CD8-positive, alpha-beta memory T cell (primary cell): Measurements from ENCODE around the gene HIP1R. TPM values are rescaled to one million over a fixed set of nuclear protein-coding genes. Genes with fewer than 3 reads are reported as not detected.
"Not testable (repeated sequence)": the region's sequence is repeated elsewhere in the genome, so short reads cannot be mapped to it uniquely, and the experiment has no call there.

ENCODE experiments used
- CTCF ChIA-PET: fragments of 350-600 bp; sonication (Branson Sonifier 250); formaldehyde crosslinking; loops from one replicate; lab custom pipeline; 2021; ENCODE audit warnings: antibody characterized with exemption; lab: Charles Lee
- POLR2A ChIA-PET: fragments of 350-600 bp; sonication (Branson Sonifier 250); formaldehyde crosslinking; loops from one replicate; lab custom pipeline; 2021; ENCODE audit warnings: antibody characterized with exemption; lab: Charles Lee
- DNase-seq, 5 donors: peaks; one replicate each; pipeline versions ENCODE4 v3.0.0 to v3.0.0-alpha.2; 2020 to 2022; ENCODE audit warnings: mixed read lengths in 1 of 5
- H3K27ac ChIP-seq: one replicate; pipeline ENCODE4 v1.7.0; 2013; ENCODE audit warnings: low read depth, mild to moderate bottlenecking, low read length, moderate library complexity
- H3K27me3 ChIP-seq: 2 replicates; pipeline ENCODE4 v1.7.0; 2013; ENCODE audit warnings: low read length, mild to moderate bottlenecking; ENCODE audit not compliant: insufficient read depth, poor library complexity, severe bottlenecking
- H3K36me3 ChIP-seq: 2 replicates; pipeline ENCODE4 v1.7.0; 2013; ENCODE audit warnings: mild to moderate bottlenecking, low read length, moderate library complexity; ENCODE audit not compliant: insufficient read depth
- H3K4me1 ChIP-seq: 2 replicates; pipeline ENCODE4 v1.7.0; 2013; ENCODE audit warnings: mild to moderate bottlenecking, low read length, moderate library complexity; ENCODE audit not compliant: insufficient read depth
- H3K4me3 ChIP-seq: 2 replicates; pipeline ENCODE4 v1.7.0; 2013; ENCODE audit warnings: mild to moderate bottlenecking, low read length
- H3K9me3 ChIP-seq: 2 replicates; pipeline ENCODE4 v1.7.0; 2013; ENCODE audit warnings: mild to moderate bottlenecking, low read length
- H3K27ac Mint-ChIP-seq, 8 donors: one replicate each; pipeline ENCODE4 v1.8.0; 2020 to 2021; ENCODE audit warnings: mixed read lengths in 8 of 8, mild to moderate bottlenecking in 6 of 8, inconsistent platforms in 3 of 8, moderate library complexity in 3 of 8
- H3K27me3 Mint-ChIP-seq, 2 donors: one replicate each; pipeline ENCODE4 v1.8.0; 2020 to 2021; ENCODE audit warnings: mixed read lengths in 2 of 2, mild to moderate bottlenecking in 1 of 2, moderate library complexity in 1 of 2
- H3K36me3 Mint-ChIP-seq, 3 donors: one replicate each; pipeline ENCODE4 v1.8.0; 2020 to 2021; ENCODE audit warnings: mixed read lengths in 3 of 3, inconsistent platforms in 1 of 3, mild to moderate bottlenecking in 1 of 3
- H3K4me1 Mint-ChIP-seq, 3 donors: one replicate each; pipeline ENCODE4 v1.8.0; 2020 to 2021; ENCODE audit warnings: mixed read lengths in 3 of 3, inconsistent platforms in 1 of 3, mild to moderate bottlenecking in 1 of 3
- H3K4me3 Mint-ChIP-seq, 7 donors: one replicate each; pipeline ENCODE4 v1.8.0; 2020 to 2021; ENCODE audit warnings: mixed read lengths in 7 of 7, mild to moderate bottlenecking in 6 of 7, moderate library complexity in 4 of 7, inconsistent platforms in 2 of 7
- H3K9me3 Mint-ChIP-seq, 5 donors: one replicate each; pipeline ENCODE4 v1.8.0; 2020 to 2022; ENCODE audit warnings: mixed read lengths in 5 of 5, mild to moderate bottlenecking in 3 of 5, moderate library complexity in 2 of 5, inconsistent platforms in 1 of 5
- polyA plus RNA-seq: library from polyadenylated mRNA; unstranded; fragments of 300-500 nt; fragmentation: Illumina TruSeq; gene quantifications from one replicate; pipeline ENCODE4 v1.2.3, GENCODE V29; 2021
- total RNA-seq, 2 experiments: library from RNA; stranded (reverse); gene quantifications; one replicate each; pipeline ENCODE4 v1.2.3, GENCODE V29; 2021

The HIP1R gene
- total and polyA plus RNA-seq, 3 experiments from 2014 or later: 12.5 to 27.2 (median 23.8) TPM

GRCh38 chr12:122871851-122872780, 36.9 kb downstream of the HIP1R start:
- Histone ChIP-seq H3K27me3 (no peaks in the 10 kb centered on the region), H3K27ac (peak overlapping the region; percentile 19), H3K36me3 (peaks cover 28% of the 10 kb centered on the region), H3K4me1 (peaks cover 71% of the 10 kb centered on the region), H3K4me3 (peak overlapping the region; percentile 57), H3K9me3 (no peaks in the 10 kb centered on the region)
- ChIA-PET POLR2A (interaction anchor here (0.6 to 2.4 kb wide), 7 partner anchors 11 to 362 kb away, joined by 3 to 11 read pairs (median 4); partner anchors contain the start of genes ABCB9 and VPS37B), CTCF (interaction anchor here (0.9 to 7.4 kb wide), 14 partner anchors 10 to 366 kb away, joined by 3 to 43 read pairs (median 5); partner anchors contain the start of gene VPS37B)
- Mint-ChIP-seq H3K27me3 (no peaks in the 10 kb centered on the region), H3K27ac (peak overlapping the region; percentile 75 to 98 (median 94)), H3K4me3 (peak overlapping the region; percentile 77 to 98 (median 87)), H3K9me3 (no peaks in the 10 kb centered on the region), H3K4me1 (peaks cover 69 to 84% (median 75%) of the 10 kb centered on the region in 3 donors), H3K36me3 (peaks cover 7 to 54% (median 17%) of the 10 kb centered on the region in 3 donors)
- DNase-seq: peak in 3 of 5 donors; percentile 39 to 53 (median 42)

DNA sequence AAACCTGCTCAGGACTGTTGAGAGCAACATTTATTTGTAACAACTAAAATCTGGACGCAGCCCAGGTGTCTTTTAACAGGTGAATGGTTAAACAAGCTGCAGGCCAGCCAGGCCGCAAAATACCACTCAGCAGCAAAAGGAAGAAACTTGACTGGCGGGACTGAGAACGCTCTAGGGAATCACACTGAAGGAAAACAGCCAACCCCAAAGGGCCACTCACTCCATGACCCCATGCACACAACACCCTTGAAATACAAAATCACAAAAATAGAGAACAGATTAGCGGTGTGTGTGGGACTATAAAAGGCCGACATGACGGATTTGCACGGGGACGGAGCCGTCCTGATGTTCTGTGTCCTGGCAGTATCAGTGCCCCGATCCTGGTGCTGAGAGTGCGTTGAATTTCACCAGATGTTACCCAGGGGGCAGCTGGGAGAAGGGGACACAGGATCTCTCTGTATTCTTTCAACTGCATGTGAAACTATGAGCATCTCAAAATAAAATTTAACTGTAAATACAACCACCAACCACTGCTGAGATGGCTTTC, 37.6 kb downstream of the HIP1R start:
- peaks cover 28% of the 10 kb centered on the region for H3K36me3 ChIP-seq
- H3K4me1 ChIP-seq: peaks cover 78% of the 10 kb centered on the region
- no peaks in the 10 kb centered on the region for H3K27me3 ChIP-seq
- H3K4me3 Mint-ChIP-seq: peak overlapping the region; percentile 7 to 98 (median 83)
- peaks cover 7 to 51% (median 17%) of the 10 kb centered on the region in 3 donors for H3K36me3 Mint-ChIP-seq
- H3K4me1 Mint-ChIP-seq: peaks cover 77 to 92% (median 83%) of the 10 kb centered on the region in 3 donors
- ChIA-PET POLR2A (interaction anchor here (0.6 to 2.4 kb wide), 4 partner anchors 18 to 361 kb away, joined by 4 to 11 read pairs (median 5); partner anchors contain the start of gene VPS37B), CTCF (interaction anchor here (0.9 to 7.4 kb wide), 9 partner anchors 10 to 365 kb away, joined by 3 to 43 read pairs (median 6); partner anchors contain the start of gene VPS37B)
- no peaks in the 10 kb centered on the region for H3K9me3 ChIP-seq
- DNase-seq: peak in 1 of 5 donors; percentile 18
- peak overlapping the region; percentile 66 to 97 (median 76) for H3K27ac Mint-ChIP-seq
- H3K9me3 Mint-ChIP-seq: no peaks in the 10 kb centered on the region
- no peaks in the 10 kb centered on the region for H3K27me3 Mint-ChIP-seq
- H3K27ac ChIP-seq: no peak overlapping the region
- H3K4me3 ChIP-seq: no peak overlapping the region

GRCh38 chr12:122873540-122873939, 38.3 kb downstream of the HIP1R start:
- Histone ChIP-seq H3K27ac (no peak overlapping the region), H3K27me3 (no peaks in the 10 kb centered on the region), H3K36me3 (peaks cover 24% of the 10 kb centered on the region), H3K4me1 (peaks cover 84% of the 10 kb centered on the region), H3K9me3 (no peaks in the 10 kb centered on the region), H3K4me3 (no peak overlapping the region)
- DNase-seq: peak in 1 of 5 donors; percentile 25
- ChIA-PET CTCF (interaction anchor here (1.0 to 7.4 kb wide), 3 partner anchors 13 to 22 kb away, joined by 3 to 43 read pairs (median 3); partner anchors contain the start of gene VPS37B), POLR2A (no interaction called here)
- H3K36me3 Mint-ChIP-seq: peaks cover 7 to 47% (median 15%) of the 10 kb centered on the region in 3 donors
- no peaks in the 10 kb centered on the region for H3K9me3 Mint-ChIP-seq
- peaks cover 83 to 96% (median 88%) of the 10 kb centered on the region in 3 donors for H3K4me1 Mint-ChIP-seq
- H3K27ac Mint-ChIP-seq: peak overlapping the region; percentile 25 to 97 (median 75)
- H3K4me3 Mint-ChIP-seq: peak overlapping the region; percentile 2 to 53 (median 31)
- no peaks in the 10 kb centered on the region for H3K27me3 Mint-ChIP-seq

DNA sequence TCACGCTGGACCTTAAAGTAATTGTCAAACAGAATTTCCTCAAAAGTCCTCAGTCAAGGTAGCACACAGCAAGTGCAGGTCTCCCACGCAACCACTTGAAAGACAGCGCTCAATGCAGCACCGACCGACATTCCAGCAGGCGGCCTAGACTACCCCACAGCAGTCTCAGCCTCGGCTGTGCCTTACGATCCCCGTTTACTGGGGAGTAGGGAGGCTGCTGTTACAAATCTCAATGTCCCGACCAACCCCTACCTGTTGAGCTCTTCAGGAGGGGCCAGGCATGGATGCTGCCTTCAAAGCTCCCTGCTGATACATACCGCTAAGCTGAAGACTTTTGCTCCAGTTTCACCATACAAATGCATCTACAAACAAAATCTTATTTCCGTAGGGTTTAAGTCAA, 38.8 kb downstream of the HIP1R start:
- H3K27me3 Mint-ChIP-seq: no peaks in the 10 kb centered on the region
- no peaks in the 10 kb centered on the region for H3K9me3 Mint-ChIP-seq
- CTCF ChIA-PET: interaction anchor here (1.0 to 7.4 kb wide), 3 partner anchors 9 to 22 kb away, joined by 3 to 43 read pairs (median 4); partner anchors contain the start of gene VPS37B
- DNase-seq: peak in 3 of 5 donors; percentile 27 to 69 (median 56)
- Histone ChIP-seq H3K4me3 (no peak overlapping the region), H3K4me1 (peaks cover 88% of the 10 kb centered on the region), H3K27me3 (no peaks in the 10 kb centered on the region), H3K9me3 (no peaks in the 10 kb centered on the region), H3K36me3 (peaks cover 18% of the 10 kb centered on the region), H3K27ac (no peak overlapping the region)
- peaks cover 84 to 96% (median 89%) of the 10 kb centered on the region in 3 donors for H3K4me1 Mint-ChIP-seq
- peak overlapping the region in 6 of 7 donors; percentile 15 to 68 (median 32) for H3K4me3 Mint-ChIP-seq
- peak overlapping the region in 7 of 8 donors; percentile 39 to 97 (median 75) for H3K27ac Mint-ChIP-seq
- POLR2A ChIA-PET: no interaction called here
- peaks cover 2 to 43% (median 10%) of the 10 kb centered on the region in 3 donors for H3K36me3 Mint-ChIP-seq

GRCh38 chr12:122875590-122876220, 40.4 kb downstream of the HIP1R start:
- Mint-ChIP-seq H3K36me3 (peaks cover 0 to 41% (median 5%) of the 10 kb centered on the region in 3 donors), H3K4me3 (peak overlapping the region in 2 of 7 donors; percentile 17 to 28), H3K4me1 (peaks cover 93 to 97% (median 96%) of the 10 kb centered on the region in 3 donors), H3K27ac (peak overlapping the region in 7 of 8 donors; percentile 20 to 95 (median 57)), H3K9me3 (no peaks in the 10 kb centered on the region), H3K27me3 (no peaks in the 10 kb centered on the region)
- no peak overlapping the region for H3K27ac ChIP-seq
- H3K4me3 ChIP-seq: no peak overlapping the region
- peaks cover 2% of the 10 kb centered on the region for H3K36me3 ChIP-seq
- no peaks in the 10 kb centered on the region for H3K9me3 ChIP-seq
- POLR2A ChIA-PET: no interaction called here
- H3K4me1 ChIP-seq: peaks cover 81% of the 10 kb centered on the region
- peak in 1 of 5 donors; percentile 26 for DNase-seq
- CTCF ChIA-PET: interaction anchor here (1.6 to 7.4 kb wide), 2 partner anchors 8 to 20 kb away, joined by 4 to 43 read pairs; partner anchors contain the start of gene VPS37B
- no peaks in the 10 kb centered on the region for H3K27me3 ChIP-seq

DNA sequence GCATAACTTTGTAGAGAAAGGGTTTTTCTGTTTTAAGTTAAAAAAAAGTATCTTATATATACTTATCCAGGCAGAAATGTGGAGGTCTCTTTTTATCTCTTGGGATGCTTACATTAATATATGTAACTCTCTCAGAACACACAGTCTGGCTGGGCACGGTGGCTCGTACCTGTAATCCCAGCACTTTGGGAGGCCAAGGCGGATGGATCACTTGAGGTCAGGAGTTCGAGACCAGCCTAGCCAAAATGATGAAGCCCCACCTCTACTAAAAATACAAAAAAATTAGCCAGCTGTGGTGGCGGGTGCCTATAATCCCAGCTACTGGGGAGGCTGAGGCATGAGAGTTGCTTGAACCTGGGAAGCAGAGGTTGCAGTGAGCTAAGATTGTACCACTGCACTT, 41.0 kb downstream of the HIP1R start:
- H3K4me3 ChIP-seq, DNase-seq, H3K36me3 ChIP-seq, H3K27me3 ChIP-seq, H3K27ac ChIP-seq, H3K27me3 Mint-ChIP-seq, H3K9me3 Mint-ChIP-seq, H3K9me3 ChIP-seq, POLR2A ChIA-PET: not testable (repeated sequence)
- peaks cover 80% of the 10 kb centered on the region for H3K4me1 ChIP-seq
- Mint-ChIP-seq H3K36me3 (peaks cover 0 to 38% (median 5%) of the 10 kb centered on the region in 3 donors), H3K4me3 (peak overlapping the region in 2 of 7 donors; percentile 15 to 17), H3K4me1 (peaks cover 93 to 97% (median 96%) of the 10 kb centered on the region in 3 donors), H3K27ac (peak overlapping the region in 7 of 8 donors; percentile 12 to 95 (median 34))
- CTCF ChIA-PET: interaction anchor here (7.4 kb wide), 1 partner anchor 20 kb away, joined by 43 read pairs; the partner anchor contains the start of gene VPS37B

DNA sequence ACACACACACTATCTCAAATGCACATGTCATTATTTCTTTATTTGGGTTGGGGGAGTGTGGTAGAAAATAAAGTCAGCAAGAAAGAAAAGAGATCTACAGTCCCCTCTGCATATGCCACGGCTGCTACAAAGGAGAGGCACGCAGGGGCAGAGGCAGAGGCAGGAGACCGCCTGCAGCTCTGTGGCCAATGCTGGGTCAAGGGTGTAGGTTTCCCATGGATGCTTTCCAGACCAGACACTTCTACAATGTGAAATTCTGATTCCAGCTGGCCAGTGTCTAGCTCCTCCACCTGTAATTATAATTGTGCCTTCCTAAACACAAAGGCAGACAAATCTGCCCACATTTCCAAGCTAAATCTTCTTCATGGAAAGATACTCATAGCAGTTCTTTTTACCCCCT, 41.5 kb downstream of the HIP1R start:
- Histone ChIP-seq H3K4me3 (no peak overlapping the region), H3K27ac (no peak overlapping the region), H3K36me3 (no peaks in the 10 kb centered on the region), H3K4me1 (peaks cover 78% of the 10 kb centered on the region), H3K27me3 (no peaks in the 10 kb centered on the region), H3K9me3 (no peaks in the 10 kb centered on the region)
- no peak for DNase-seq
- Mint-ChIP-seq H3K27ac (peak overlapping the region in 6 of 8 donors; percentile 2 to 95 (median 70)), H3K4me1 (peaks cover 91 to 97% (median 96%) of the 10 kb centered on the region in 3 donors), H3K36me3 (peaks cover 0 to 36% (median 5%) of the 10 kb centered on the region in 3 donors), H3K4me3 (peak overlapping the region in 1 of 7 donors; percentile 44), H3K9me3 (no peaks in the 10 kb centered on the region), H3K27me3 (no peaks in the 10 kb centered on the region)
- POLR2A ChIA-PET: interaction anchor here (2.8 kb wide), 1 partner anchor 22 kb away, joined by 11 read pairs; no protein-coding TSS in a partner anchor
- CTCF ChIA-PET: interaction anchor here (7.4 kb wide), 1 partner anchor 19 kb away, joined by 43 read pairs; the partner anchor contains the start of gene VPS37B
